ENCODE data around the gene BCKDHB.

- TF ChIP-seq EZH2 (optimal IDR thresholded peaks at IDR 0.05; ENCODE audit: low read depth, low read length) (no peak), EZH2phosphoT487 (IDR thresholded peaks at IDR 0.05; ENCODE audit: low read length) (no peak)
Measured at GRCh38 chr6:80203283-80203682, 96.8 kb downstream of the BCKDHB start.
